Activated CD4-positive, alpha-beta T cell treated with anti-CD3 and anti-CD28 coated beads, Interleukin-10, Interleukin-2, amounts not matched to agents 100 ng/mL and 50 ng/mL, durations not matched to agents 16 hours and 8 hours (primary cell): ENCODE results near the gene SNRNP27.

Experiments
- DNase-seq: peaks from one replicate; pipeline ENCODE4 v3.0.0-alpha.2; 2020

Gene SNRNP27

DNA sequence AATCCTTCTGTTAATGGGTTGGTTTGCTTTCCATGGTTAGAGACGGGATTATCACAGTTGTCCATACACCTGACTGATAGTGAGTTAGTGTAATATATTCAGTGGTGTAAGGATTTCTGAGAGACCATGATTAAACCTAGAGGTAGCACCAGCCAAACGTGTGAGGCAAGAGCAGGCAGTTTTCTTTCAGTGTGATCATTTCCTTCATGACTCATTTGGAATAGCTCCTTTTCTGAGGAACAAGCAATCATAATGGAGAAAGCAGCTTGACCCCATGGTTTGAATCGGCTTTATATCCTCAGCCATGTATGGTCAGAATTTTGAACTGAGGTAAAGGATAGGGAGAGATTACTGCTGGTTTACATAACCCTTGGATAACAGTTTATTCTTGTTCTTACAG is 24.1 kb downstream of the SNRNP27 start:
- no peak for DNase-seq

DNA sequence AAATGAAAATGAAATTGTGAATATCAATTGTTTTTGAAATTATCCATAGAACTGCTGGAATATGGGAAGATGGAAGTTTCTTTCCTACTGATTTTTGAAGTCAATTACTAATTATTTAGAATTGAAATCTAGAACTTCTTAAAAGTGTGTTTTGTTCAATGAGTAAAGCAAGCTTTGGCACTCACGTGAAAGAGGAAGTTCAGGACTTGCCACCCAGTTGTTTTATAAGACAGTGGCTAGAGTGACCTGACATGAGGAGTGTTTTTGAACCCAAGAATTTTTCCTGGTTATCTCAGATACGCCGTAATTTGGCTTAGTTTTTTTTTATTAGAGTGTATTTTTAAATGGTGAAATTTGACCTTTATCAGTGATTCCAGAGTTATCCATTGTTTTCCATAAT is 24.6 kb downstream of the SNRNP27 start:
- DNase-seq = no peak

DNA sequence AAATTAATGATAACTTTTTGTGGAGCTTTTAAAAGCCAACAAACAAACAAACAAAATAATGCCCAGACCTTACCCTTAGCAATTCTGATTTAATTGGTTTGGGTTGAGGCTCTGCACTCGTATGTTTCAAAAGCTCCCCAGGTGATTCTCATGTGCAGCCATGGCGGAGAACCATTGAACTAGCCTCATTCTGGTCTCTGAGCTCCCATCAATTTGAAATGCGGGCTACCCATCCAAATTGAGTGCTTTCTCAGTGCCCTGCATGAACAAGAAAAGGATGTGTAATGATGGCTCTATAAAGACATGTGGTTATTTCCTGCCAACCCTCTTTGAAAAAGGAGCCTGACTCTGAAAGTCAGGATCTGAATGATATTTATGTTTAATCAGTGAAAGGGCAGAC is 29.4 kb downstream of the SNRNP27 start:
- DNase-seq = no peak

DNA sequence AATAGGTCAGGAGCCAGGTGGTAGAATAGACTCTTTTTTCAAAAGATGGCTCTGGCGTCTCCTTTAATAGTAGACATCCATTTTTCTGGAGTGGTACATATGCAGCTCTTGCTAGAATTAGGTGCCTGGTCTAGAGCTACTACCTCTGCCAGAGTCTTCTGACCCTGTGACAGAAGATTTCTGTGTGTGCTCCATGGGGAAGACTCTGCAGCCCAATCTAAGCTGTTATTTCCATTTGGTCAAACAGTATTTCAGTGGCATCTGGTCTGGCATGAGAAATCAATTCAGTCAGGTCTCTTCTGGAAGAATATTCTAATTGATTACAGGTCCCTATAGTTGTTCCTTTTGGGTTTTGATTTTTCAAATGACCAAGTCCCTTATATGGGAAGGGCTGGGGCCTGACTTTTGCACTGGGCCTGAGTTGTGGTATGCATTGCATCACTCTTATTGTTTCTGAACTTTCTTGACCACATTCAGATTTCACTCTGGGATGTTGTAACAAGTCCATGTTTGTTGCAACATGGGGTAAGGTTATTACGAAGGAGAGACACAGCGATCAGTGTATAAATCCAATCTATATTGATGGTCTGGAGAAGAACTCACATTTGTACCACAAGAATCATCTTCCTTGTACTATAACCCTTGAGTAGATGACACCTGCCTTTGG is 33.2 kb downstream of the SNRNP27 start:
- DNase-seq = no peak

DNA sequence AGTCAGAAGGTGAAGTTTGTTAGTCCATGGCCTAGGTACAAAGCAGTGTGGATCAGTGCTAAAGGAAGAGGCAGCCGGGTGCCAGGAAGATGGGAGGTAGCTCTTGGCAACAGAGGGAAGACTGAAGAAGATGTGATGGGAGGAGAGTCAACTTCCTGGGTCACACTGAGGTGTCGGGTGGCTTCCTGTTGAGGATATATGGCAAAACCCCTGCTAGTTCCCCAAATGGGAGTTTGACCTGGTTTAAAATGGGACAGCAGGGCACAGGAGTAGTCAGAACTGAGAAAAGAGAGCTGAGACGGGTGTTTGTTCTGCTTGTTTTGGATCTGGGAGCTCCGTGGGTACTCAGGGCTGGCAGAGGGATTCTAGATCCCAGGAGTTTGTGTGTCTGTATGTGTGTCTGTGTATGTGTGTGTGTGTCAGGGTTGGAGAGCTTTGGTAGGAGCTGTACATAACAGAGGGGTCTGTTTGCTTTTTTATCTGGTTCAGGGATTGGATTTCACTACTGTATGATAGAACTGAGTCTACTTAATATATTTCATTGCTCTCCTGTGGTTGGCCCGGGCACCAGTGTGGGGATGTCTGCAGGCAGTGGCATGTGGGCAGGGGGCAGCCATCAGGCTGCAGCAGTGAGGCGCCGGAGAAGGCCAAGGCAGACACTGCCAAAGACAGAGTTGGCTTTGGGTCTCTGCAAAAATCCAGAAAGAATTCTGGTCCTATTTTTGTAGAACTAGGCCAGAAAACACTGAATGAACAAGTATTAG is 38.3 kb downstream of the SNRNP27 start:
- DNase-seq = no peak

DNA sequence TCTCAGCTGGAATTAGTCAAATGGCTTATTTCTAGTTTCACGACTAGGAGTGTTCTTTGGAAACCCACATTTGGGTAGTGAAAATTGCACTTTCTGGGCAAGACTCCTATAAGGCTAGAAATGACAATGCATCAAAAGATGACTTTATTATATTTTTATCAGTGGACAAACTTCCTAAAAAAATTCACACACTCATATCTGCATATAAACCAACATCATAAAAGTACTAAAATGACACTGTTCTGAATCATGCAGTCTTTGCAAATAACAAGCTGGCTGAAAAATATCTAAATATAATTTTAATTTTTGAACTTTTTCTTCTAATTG is 38.8 kb downstream of the SNRNP27 start:
- DNase-seq = peak; percentile 44

DNA sequence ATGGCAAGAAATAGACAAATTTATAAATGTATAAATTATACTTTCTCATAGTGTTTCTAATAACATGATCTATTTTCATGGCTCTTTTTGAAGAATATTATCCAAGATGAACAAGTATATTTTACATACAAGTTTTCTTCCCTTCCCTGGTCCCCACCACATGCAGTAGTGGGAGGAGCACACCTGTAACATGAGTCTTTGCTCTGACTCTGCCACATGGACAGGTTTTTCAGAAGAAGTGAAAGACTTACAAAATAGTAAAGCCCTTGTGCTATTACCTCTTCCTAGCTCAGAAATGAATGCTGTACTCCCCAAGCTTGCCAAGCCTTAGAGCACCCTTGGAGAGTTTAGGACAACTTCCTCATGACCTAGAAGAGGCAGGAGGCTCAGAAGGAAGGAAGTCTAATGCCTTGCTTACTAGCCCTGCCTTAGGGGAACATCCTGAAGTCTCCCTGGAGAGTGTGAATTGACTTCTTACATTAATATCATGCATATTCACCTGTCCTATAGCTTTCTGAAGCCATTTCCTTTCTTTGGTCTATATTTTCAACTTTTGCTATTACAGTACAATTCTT is 39.6 kb downstream of the SNRNP27 start:
- no peak for DNase-seq

DNA sequence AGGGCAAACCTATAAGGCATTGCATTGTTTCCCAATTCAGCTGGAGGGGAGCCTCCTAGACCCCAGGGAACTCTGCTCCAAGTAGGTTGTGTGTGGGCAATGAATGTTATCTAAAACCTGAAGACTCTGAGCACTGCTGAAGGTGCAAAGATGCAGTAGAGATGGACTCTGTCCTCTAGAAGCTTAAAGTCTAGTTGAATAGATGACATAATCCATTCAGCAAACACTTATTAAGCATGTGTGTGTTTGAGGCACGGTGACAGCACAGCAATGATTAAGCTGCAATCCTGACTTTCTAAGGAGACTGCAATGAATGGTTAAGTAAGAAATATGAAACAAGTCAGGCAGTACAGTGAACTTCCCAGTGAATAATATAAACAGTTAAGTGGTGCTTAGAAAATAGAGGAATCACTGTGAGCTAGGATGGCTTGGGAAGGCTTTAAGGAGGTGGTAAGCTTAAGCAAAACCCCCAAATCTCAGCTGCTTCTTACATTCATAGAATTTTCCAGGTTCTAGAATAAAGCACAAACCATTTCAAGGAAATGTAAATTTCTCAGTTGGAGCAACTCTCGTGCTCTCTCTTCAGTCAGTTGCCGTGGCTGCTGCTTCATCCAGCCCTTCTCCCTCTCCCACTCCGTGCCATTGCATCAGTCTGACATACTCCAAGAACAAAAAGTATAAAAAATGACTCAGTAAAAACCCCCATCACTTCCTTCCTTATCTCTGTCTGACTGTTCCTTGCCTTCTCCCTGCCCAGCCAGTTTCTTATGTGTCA is 40.3 kb downstream of the SNRNP27 start:
- peak; percentile 78 for DNase-seq

DNA sequence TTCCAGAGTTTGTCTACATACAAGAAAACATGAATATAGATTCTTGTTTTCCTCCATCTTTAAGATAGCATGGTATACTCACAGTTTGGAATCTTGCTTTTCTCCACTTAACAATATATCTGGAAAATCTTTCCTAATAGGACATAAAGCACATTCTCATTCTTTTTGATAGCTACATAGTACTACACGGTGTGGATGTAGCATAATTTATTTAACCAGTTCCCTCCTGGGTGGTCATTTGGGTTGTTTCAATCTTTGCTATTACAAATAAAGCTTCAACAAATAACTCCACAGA is 40.8 kb downstream of the SNRNP27 start:
- DNase-seq = no peak

DNA sequence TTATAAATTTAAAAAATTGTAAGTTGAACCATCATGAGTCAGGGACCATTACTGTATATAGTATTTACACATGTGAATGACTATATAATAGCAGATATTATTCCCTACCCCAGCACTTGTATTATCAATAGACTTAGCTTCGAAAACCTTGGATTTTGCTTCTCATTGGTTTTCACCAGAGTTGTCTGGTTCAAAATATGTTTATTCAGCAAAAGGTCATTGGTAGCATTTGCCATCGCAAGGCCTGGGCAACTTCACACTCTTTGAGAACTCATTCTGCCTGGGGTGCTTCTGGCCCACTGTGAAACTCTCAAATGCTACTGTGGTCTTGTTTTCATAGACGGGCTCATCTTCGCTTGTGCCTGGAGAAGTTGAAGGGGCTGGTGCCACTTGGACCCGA is 41.3 kb downstream of the SNRNP27 start:
- no peak for DNase-seq

DNA sequence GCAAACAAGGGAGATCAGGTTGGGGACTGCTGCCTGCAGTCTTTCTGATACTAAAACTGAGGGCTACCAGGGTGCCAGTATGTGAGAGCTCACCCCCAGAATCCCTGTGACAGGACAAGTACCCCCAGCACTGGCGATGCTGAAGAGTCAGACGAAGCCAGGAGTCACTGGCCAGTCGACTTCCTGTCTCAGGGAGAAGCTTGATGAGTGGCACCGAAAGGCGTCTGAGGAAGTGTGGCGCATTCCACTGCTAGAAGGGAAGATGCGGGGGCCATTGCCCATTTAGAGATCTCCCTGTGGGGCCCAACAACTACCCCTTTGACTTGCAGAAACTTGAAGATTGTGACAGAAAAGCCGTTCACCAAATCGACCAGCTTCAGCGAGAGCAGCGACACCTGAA is 43.1 kb downstream of the SNRNP27 start:
- no peak for DNase-seq

DNA sequence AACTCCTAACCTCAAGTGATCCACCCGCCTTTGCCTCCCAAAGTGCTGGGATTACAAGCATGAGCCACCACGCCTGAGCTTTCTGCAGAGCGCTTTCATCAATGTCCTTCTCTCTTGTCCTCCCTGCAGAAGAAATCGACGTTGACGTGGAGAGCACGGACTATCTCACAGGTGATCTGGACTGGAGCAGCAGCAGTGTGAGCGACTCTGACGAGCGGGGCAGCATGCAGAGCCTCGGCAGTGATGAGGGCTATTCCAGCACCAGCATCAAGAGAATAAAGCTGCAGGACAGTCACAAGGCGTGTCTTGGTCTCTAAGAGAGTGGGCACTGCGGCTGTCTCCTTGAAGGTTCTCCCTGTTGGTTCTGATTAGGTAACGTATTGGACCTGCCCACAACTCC is 44.2 kb downstream of the SNRNP27 start:
- DNase-seq = no peak

DNA sequence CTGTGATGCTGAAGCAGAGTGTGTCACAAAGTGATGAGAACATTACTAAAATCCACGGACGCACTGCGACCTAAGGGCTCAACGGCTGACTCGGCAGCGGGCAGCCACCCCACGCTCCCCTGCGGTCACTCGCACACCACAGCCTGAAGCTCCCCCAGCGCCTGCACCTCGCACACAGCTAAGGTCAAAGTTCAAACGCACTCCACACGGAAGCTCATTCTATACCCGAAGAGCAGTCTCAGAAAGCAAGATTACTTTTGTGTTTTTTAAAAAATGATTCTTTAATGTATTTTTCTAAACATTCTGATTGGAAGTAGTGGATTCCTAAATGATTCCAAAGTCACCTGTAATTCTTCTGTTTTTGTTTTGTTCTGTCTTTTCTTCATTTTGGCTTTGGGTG is 46.0 kb downstream of the SNRNP27 start:
- no peak for DNase-seq

DNA sequence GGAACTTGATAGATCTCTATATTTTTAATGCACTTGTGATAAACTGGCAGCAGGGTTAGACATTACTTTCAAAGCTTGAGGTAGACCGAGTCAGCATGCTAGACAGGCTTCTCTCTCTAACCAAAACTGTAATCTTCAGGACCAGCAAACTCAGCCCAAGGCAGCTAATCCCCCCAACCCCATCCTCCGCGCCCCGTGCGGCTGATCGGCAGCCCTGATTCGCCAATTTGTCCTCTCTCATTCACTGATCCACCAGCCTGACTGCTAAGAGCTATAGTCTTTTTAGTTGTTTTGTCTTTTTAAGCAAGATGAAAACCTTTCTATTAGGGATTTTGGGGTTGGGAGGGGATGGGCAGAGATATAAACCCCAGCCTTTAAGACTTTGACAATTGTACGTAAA is 46.9 kb downstream of the SNRNP27 start:
- no peak for DNase-seq

DNA sequence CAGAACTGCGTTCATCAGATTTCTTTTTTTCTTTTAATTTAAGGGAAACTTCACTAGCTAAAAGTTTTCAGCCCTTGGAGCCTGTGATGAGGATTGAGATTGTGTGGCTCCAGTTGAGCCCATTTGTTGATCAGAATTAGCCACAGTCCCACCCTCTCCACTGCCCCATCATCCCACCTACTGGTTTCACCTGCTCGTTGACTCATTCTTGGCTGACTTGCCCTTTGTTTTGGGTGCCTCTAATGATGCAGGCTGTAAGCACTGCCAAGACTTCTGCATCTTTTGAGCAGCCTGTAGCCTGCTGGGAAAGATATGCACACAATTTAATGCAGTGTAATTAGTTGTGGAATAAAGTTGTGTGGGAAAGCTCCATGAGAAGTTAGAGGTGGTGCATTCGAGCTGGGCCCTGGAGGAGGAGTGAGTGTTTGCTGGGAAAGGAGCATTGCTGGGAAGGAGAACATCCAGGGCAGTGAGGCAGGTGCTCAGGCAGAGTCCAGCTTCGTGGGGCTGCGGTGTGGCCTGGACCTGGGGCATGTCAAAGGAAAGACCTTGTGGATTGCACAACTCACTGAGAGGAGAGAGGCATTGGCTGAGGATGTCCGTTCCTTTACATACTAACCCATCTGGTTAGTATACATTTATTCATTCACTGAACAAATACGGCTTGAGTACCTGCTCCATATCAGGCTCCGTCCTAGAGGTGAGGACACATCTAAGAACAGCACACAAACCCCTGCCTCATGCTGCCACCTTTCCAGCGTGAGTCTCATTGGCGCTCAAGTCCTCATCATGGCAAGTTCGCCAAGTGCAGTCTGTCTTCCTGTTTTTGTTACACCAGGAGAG is 49.5 kb downstream of the SNRNP27 start:
- DNase-seq = no peak

DNA sequence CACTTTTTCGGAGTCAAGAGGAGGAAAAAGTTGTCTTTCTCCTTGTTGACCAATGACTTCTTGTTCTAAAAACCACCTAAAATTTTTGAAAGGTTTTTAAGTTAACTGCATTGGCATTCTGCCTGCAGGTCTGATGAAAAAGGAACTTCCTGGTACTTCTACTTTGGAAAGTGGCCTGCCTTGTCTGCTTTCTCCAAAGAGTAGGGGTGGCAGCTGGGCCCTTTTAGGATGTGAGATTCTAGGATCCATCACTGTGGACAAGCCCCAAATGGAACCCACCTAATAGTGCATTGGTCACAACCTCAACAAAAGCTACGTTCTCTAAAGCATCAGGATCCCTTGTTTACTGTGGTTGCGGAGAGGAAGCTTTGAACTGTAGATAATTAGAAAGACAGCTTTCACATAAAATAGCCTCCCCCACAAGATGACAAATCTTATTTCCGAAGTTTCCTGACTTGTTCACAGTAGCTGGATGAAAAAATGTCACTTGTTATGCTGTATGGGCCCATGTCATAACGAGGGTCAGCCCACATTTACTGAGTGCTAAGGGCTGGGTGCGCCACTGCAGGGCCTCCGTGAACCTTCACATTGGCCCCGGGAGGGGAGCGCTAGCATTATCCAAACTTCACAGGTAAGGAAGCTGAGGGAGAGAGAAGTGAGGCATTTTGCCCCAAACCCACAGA is 50.2 kb downstream of the SNRNP27 start:
- DNase-seq = no peak

DNA sequence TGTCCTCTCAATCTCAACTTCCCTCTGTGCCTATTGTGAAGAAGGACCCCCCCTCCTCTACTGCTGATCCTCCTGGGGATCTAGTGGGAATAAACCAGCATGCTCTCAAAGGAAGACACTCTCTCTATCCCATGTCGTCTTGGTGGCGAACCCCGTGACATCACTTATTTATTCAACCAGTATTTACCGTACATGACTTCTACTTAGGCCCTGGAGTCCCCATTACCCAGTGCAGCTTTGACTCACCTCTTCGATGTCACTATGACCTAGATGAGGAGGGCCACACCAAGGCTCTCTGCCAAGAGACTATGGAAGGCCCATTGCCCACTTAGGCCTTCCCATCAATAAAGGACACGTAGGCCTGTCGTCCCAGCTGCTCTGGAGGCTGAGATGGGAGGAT is 51.0 kb downstream of the SNRNP27 start:
- DNase-seq = no peak

DNA sequence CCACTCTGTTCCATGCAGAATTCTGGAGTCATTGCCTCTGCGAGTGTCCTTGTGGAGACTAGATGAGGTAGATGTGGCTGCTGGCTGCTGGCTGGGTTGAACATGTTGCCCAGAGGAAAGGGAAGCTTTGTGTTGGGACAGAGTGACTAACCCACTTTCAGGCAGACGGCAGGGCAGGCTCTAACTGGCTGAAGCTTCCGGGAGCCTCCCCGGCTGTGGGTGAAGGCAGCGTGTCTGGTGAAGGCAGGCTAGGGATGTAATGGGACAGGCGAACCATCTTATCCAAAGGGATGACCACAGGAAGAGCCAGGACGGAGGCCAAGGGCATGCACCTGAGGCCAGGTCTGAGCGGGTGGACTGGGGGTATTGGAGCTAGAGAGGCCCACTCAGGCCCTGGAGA is 51.7 kb downstream of the SNRNP27 start:
- peak; percentile 37 for DNase-seq

DNA sequence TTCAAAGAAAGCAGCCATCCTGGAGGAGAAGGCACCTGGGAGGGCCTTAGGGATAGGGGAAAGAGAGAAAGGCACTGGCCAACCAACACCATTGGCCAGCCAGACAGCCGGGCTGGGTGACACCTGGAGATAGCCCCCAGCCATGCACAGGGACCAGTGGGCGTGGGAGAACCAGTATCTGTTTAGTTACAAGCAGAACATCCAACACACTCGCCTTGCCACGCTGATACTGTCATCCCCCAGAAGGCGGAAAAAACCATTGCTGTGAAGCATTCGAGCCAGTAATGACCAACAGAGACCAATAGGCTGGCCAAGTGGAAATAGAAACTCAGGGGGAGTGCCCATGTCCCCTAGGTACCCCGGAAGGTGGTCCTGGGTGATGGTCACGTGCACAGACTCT is 52.2 kb downstream of the SNRNP27 start:
- no peak for DNase-seq

DNA sequence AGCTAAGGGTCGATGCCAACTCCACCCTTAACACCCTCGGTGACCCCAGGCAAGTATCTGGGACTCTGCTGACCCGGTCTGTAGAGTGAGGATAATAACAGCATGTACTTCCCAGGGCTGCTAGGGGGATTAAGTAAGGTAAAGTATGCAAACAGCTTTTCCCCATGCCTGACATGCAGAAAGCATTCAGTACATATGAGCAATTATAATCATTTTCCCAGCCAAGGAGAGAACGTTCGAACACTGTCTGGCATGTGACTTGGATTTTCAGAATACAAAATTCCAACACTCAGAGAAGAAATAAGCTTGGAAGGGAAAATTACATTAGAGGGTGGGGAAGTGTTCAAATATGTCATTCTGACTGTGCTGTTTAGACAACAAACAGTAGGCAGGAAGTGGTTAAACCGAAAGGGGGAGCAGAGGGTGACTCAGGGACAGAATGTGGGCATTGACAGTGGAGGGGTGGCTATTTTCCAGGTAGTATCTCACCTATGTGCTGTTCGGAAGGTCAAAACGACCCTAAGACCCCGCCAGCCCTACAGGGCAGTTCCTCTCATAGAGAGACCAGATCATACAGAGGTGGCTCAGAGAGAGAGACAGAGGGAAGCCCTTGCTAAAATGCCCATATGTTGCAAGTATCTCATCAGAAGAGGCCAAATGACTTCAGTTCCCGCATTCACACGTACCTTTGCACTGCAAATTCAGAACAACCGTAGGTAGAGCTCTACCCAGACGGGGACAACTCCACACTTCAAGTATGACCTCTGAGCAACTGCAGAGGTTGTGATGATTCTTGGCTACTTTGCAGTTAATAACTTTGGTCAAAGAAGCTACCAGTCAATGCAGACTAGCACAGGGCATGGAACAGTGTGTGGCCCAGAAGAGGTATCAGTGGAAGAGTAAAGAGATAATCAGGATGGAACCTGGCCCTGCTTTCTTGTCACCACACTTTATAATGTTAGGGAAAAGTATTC is 52.9 kb downstream of the SNRNP27 start:
- DNase-seq = peak; percentile 87

DNA sequence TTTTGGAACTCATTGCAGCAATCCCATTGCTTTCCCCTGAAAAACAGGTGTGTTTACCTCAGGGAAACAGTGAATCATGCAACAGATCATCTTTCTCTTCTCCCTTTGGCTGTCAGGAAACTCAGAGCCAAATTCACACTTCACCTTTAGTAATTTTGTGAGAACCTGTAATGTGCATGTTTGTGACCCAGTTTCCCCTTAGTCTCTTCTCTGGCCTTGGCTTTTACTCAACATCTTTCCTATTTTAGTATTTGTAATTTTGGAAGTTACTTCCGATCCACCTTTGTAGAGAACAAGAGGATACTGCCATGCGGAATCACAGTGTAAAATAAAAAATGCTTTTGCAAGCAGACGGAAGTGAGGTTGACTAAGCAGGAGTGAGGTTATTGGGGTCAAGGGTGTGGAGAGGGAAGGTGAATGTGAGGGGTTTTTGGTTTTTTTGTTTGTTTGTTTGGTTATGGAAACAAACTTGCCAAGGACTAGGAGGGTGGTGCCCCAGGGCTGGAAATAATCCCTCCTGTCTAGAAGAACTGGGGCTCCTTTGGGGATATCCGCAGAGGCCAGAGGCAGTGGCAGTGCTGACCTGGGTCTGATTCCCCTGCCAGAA is 53.7 kb downstream of the SNRNP27 start:
- no peak for DNase-seq
